Right lobe of liver (tissue), 4 donors: ENCODE data around the gene RTP5.

Experiments
- CTCF ChIP-seq, 4 donors: fragments of 200-600 bp in 3 of 4; fragments of 450-650 bp in 1 of 4; IDR thresholded peaks; one replicate each; pipeline versions ENCODE4 v1.5.1 to v1.8.0; 2016 to 2022; ENCODE audit warnings: antibody characterized with exemption in 4 of 4, mild to moderate bottlenecking in 2 of 4
- POLR2A ChIP-seq: fragments of 450-650 bp; IDR thresholded peaks from one replicate; pipeline ENCODE4 v1.6.1; 2017; ENCODE audit warnings: antibody characterized with exemption, mild to moderate bottlenecking
- donor health status: DM: no; HTN: no; CAD: no.
- donor health status: DM: no; HTN: no; CAD: no.
- donor health status: DM: no; HTN: yes; CAD: no.

DNA sequence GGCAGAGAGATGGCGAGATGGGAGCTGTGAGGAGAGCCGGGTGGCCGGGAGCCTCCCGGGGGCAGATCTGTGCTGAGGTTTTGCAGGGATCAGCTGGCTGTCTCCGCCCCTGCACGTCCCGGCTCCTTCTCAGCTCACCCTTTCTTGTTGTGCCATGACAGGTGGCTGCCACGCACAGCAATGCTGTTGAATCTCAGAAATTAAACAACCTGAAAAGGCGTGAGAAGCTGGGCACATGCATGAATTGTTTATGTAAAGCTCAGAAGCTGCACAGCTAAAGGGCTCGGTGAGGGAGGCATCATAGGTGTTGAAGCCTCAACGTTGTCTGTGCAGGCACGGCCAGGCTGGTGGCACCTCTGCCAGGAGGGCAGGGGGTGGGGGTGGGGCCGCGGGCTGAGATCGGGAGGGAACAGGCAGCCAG, 858 bp upstream of the RTP5 start:
- TF ChIP-seq CTCF (IDR thresholded peaks at IDR 0.05): no peak
- no peak for TF ChIP-seq POLR2A
